HG03460 (cell line): ENCODE data around the gene SH2D4B.
A peak's percentile ranks its signal among the peaks of the same experiment; 100 is the strongest.

Experiments used
- ATAC-seq: cut with Tn5 transposase; IDR thresholded peaks from one replicate; pipeline ENCODE4 v1.9.1; 2021; ENCODE audit not compliant: unreplicated experiment

The SH2D4B gene

DNA sequence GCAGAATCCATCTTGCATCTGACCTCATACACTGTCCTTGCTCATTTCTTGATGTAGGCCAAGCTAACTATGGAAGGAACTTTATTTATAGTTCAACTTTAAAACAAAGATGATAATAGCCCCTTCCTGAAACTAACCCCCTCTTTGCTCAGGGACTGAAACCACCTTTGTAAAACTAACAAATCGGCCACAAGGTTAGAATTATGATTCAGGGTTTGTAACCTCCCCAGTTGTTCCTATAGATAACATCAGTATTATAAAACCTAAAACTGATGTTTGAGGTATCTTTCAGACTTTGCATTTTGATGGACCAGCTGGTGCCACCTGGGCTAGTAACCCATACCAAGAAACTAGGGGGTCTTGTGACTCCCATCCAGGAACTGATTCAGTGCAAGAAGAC, 143.4 kb downstream of the SH2D4B start:
- no peak for ATAC-seq

DNA sequence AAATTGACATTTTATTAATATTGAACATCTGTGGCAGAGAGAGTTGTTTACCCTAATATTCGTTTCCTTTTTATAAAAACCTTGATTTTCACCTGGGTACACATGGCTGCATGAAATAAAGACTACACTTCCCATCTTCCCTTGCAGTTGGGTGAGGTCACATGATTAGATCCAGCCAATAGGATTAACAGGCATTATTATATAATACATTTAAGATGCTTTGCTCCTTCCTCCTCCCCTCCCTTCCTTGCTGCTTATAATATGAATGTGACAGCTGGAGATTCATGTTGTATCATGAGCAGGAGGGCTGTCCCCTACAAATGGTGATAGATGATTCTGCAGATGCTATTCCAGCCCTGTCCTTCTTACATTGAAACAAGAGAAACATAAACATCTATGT, 146.6 kb downstream of the SH2D4B start:
- peak; percentile 73 for ATAC-seq

DNA sequence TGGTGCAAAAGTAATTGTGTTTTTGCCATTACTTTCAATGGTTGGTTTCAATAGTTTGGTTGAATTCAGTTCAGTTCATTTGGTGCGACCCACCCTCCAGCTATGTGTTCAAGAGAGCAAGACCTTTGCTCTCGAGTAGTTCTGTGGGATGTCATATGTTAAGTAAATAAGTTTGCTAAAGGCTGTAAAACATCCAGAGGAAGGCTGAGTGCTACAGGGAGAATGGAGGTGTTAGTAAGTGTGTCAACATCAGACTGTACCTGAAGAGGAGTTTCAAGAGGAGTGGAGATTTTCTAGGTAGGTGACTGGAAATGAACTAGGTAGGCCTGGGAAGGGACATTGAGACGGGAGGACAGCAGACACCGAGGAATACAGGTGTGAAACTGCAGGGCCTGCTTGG, 147.7 kb downstream of the SH2D4B start:
- ATAC-seq, result no peak

DNA sequence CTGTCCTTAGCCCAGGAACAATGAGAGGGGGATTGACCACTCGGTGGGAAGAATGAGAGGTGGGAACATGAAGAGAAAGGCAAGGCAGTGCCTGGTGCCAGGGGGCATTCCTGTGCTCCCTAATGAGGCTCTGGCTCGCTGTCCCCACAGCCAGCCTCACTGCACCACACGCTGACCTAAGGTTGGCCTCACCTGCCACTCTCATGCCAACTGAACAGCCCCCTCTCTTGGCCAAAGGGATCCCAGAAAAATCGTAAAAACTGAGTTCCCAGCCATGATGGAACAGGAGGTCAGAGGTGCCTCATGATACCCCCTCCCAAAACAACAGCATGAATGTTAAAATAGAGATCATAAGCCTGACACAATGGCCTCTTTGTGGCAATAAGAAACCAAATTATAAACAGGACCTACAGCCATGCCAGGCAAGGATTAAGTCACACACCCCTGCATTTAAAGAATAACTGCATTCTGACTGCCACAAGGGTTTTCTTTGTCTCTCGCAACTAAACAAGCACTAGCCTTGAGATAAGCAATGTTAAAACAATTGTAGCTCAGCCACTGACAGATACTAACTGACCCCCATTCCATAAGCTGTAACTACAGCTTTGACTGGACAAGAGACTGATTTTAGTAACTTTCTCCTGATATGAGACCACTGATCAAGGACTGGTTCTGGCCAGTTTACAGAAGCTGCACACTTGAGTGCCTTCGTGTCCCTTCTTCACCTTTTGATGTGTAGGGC, 149.2 kb downstream of the SH2D4B start:
- ATAC-seq, result no peak

DNA sequence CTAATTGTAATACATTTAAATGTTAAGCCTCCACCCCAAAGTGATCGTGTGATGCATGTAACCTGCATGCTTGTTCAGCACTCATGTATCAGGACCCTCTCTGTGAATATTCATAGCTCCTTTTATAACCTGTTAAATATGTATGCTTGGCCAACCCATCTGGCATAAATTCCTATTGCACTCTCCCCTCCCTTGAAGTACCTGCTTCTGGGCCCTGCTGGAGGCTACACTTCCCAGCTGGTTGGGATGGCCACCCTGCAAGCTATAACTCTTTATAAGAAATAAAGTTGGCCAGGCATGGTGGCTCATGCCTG, 149.7 kb downstream of the SH2D4B start:
- no peak for ATAC-seq

DNA sequence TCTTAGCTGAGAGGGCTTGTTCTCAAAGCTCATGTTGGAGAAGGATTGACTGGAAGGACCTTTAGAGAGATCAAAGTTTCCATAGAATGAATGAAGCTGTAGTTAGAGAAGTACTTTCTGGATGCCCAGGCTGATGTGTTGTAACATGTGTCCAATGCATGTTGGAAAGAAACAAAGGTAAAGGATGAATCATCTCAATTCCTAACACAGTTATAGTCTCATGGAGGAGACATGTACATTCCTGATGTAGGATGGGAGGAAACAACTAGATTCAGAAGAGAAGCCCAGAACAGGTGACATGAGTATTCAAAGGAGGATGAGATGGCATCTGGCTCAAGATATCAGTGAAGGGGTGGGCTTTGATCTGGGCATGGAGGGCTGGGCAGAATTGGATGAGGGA, 152.7 kb downstream of the SH2D4B start:
- no peak for ATAC-seq

DNA sequence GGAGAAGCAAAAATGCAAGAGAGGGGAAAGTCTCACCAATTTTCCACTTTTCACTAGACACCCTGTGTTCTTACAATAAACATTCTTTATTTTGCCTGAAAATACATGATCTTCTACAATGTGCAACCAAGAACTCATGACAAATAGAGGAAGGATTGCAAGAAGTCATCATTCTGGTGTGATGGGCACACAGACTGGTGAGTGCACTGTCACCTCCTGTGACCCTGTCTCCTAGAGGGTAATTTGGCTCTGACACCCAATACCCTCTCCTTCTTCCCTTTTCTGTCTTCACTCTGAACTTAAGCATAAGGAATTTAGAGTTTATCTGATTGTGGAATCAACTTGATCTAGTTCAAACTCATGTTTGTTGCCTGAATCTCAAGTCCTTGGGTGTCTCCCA, 153.7 kb downstream of the SH2D4B start:
- no peak for ATAC-seq

DNA sequence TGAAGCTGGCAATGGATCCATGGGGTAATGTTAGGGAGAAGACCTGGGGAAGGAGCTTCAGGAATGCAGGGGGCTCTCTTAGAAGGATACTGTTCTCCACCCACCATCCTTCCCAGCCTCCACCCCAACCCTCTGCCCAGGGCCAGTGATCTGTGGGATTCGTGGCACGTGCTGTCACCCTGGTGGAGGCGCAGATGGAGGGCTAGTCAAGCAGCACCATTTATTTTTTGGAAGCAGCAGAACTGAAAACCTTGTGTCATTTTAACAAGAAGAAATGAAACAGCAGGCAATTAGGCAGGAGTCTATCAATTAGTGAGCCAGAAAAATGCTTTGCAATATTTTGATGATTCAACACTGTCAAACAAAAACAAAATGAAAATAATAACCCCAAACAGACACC, 155.9 kb downstream of the SH2D4B start:
- ATAC-seq, result no peak

DNA sequence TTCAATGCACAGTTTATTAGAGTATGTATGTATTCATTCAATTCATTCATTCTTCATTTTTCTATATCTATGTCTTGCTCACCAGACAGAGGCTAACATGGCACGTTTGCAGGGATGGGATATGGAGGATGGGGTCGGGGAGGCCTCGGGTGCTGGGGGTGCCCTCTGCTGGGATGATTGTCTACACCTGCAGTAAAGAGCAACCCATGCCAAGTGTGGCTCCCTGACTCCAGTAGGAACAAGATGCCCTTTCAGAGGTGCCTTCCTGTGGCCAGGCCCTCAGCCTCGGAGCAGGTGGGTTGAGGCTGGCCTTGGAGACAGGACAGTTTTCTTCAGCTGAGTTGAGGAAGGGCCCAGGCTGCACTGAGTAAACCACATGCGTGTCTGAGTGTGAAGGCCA, 157.2 kb downstream of the SH2D4B start:
- ATAC-seq, result no peak
